IPS-15b (cell line): ENCODE results near the gene STRIT1.

Experiments used
- H3K27me3 ChIP-seq: one replicate; pipeline ENCODE4 v1.6.1; 2013; ENCODE audit warnings: low read length; ENCODE audit not compliant: control insufficient read depth, insufficient read depth
- H3K36me3 ChIP-seq: one replicate; pipeline ENCODE4 v1.6.1; 2013; ENCODE audit warnings: low read length; ENCODE audit not compliant: control insufficient read depth, insufficient read depth
- H3K4me1 ChIP-seq: one replicate; pipeline ENCODE4 v1.6.1; 2013; ENCODE audit warnings: mild to moderate bottlenecking, low read length; ENCODE audit not compliant: control insufficient read depth, insufficient read depth
- H3K4me3 ChIP-seq: one replicate; pipeline ENCODE4 v1.5.1; 2013; ENCODE audit warnings: low read depth, low read length
- H3K9ac ChIP-seq: one replicate; pipeline ENCODE4 v1.6.1; 2013; ENCODE audit warnings: low read depth, mild to moderate bottlenecking, low read length
- H3K9me3 ChIP-seq: one replicate; pipeline ENCODE4 v1.6.1; 2013; ENCODE audit warnings: mild to moderate bottlenecking, low read length; ENCODE audit not compliant: control insufficient read depth, insufficient read depth

The STRIT1 gene

GRCh38 chr3:155327430-155327829 lies 33.9 kb upstream of the STRIT1 start:
- Histone ChIP-seq H3K27me3 (no peaks in the 10 kb centered on the region), H3K4me3 (no peak overlapping the region), H3K4me1 (no peaks in the 10 kb centered on the region), H3K9ac (no peak overlapping the region), H3K9me3 (no peaks in the 10 kb centered on the region), H3K36me3 (no peaks in the 10 kb centered on the region)

GRCh38 chr3:155326901-155327300 lies 33.4 kb upstream of the STRIT1 start:
- no peak overlapping the region for H3K9ac ChIP-seq
- no peaks in the 10 kb centered on the region for H3K9me3 ChIP-seq
- no peak overlapping the region for H3K4me3 ChIP-seq
- H3K4me1 ChIP-seq: no peaks in the 10 kb centered on the region
- H3K27me3 ChIP-seq: no peaks in the 10 kb centered on the region
- no peaks in the 10 kb centered on the region for H3K36me3 ChIP-seq

- Histone ChIP-seq H3K9ac (no peak overlapping the region), H3K27me3 (no peaks in the 10 kb centered on the region), H3K9me3 (no peaks in the 10 kb centered on the region), H3K36me3 (no peaks in the 10 kb centered on the region), H3K4me1 (no peaks in the 10 kb centered on the region), H3K4me3 (no peak overlapping the region)
These were observed 32.8 kb upstream of the STRIT1 start for GRCh38 chr3:155326244-155326643.

GRCh38 chr3:155325263-155325835 lies 31.9 kb upstream of the STRIT1 start:
- no peaks in the 10 kb centered on the region for H3K27me3 ChIP-seq
- H3K9me3 ChIP-seq: no peaks in the 10 kb centered on the region
- H3K36me3 ChIP-seq: no peaks in the 10 kb centered on the region
- peak overlapping the region; percentile 11 for H3K4me3 ChIP-seq
- no peaks in the 10 kb centered on the region for H3K4me1 ChIP-seq
- H3K9ac ChIP-seq: no peak overlapping the region

- Histone ChIP-seq H3K9ac (no peak overlapping the region), H3K36me3 (no peaks in the 10 kb centered on the region), H3K4me1 (no peaks in the 10 kb centered on the region), H3K9me3 (no peaks in the 10 kb centered on the region), H3K27me3 (no peaks in the 10 kb centered on the region), H3K4me3 (no peak overlapping the region)
These were observed 29.7 kb upstream of the STRIT1 start for GRCh38 chr3:155323063-155323666.

- no peaks in the 10 kb centered on the region for H3K36me3 ChIP-seq
- no peaks in the 10 kb centered on the region for H3K9me3 ChIP-seq
- no peak overlapping the region for H3K4me3 ChIP-seq
- no peak overlapping the region for H3K9ac ChIP-seq
- H3K4me1 ChIP-seq: no peaks in the 10 kb centered on the region
- H3K27me3 ChIP-seq: no peaks in the 10 kb centered on the region
These were observed 27.9 kb upstream of the STRIT1 start for GRCh38 chr3:155321418-155321817.

- H3K9ac ChIP-seq: no peak overlapping the region
- no peaks in the 10 kb centered on the region for H3K27me3 ChIP-seq
- H3K4me3 ChIP-seq: no peak overlapping the region
- no peaks in the 10 kb centered on the region for H3K36me3 ChIP-seq
- no peaks in the 10 kb centered on the region for H3K9me3 ChIP-seq
- no peaks in the 10 kb centered on the region for H3K4me1 ChIP-seq
These were observed 27.5 kb upstream of the STRIT1 start for GRCh38 chr3:155320934-155321333.

GRCh38 chr3:155318740-155319139 lies 25.3 kb upstream of the STRIT1 start:
- Histone ChIP-seq H3K4me1 (no peaks in the 10 kb centered on the region), H3K4me3 (no peak overlapping the region), H3K27me3 (no peaks in the 10 kb centered on the region), H3K9me3 (no peaks in the 10 kb centered on the region), H3K36me3 (no peaks in the 10 kb centered on the region), H3K9ac (no peak overlapping the region)

- Histone ChIP-seq H3K27me3 (no peaks in the 10 kb centered on the region), H3K9ac (no peak overlapping the region), H3K36me3 (no peaks in the 10 kb centered on the region), H3K4me1 (no peaks in the 10 kb centered on the region), H3K9me3 (no peaks in the 10 kb centered on the region), H3K4me3 (no peak overlapping the region)
These were observed 23.7 kb upstream of the STRIT1 start for GRCh38 chr3:155317211-155317610.

- no peaks in the 10 kb centered on the region for H3K4me1 ChIP-seq
- no peak overlapping the region for H3K4me3 ChIP-seq
- H3K9ac ChIP-seq: no peak overlapping the region
- no peaks in the 10 kb centered on the region for H3K27me3 ChIP-seq
- H3K9me3 ChIP-seq: no peaks in the 10 kb centered on the region
- no peaks in the 10 kb centered on the region for H3K36me3 ChIP-seq
These were observed 22.9 kb upstream of the STRIT1 start for GRCh38 chr3:155316426-155316825.

GRCh38 chr3:155313916-155314315 lies 20.4 kb upstream of the STRIT1 start:
- no peaks in the 10 kb centered on the region for H3K9me3 ChIP-seq
- H3K36me3 ChIP-seq: no peaks in the 10 kb centered on the region
- no peak overlapping the region for H3K9ac ChIP-seq
- H3K27me3 ChIP-seq: no peaks in the 10 kb centered on the region
- no peak overlapping the region for H3K4me3 ChIP-seq
- no peaks in the 10 kb centered on the region for H3K4me1 ChIP-seq

- Histone ChIP-seq H3K36me3 (no peaks in the 10 kb centered on the region), H3K9me3 (no peaks in the 10 kb centered on the region), H3K27me3 (no peaks in the 10 kb centered on the region), H3K9ac (no peak overlapping the region), H3K4me1 (no peaks in the 10 kb centered on the region), H3K4me3 (no peak overlapping the region)
These were observed 19.8 kb upstream of the STRIT1 start for GRCh38 chr3:155313300-155313699.
